Activated T-helper 1 cell treated with Interleukin-2 at 50 U/mL for 16 hours (primary cell): ENCODE data around the gene RAMACL.
A peak's percentile ranks its signal among the peaks of the same experiment; 100 is the strongest.
"Not testable (repeated sequence)": the region's sequence is repeated elsewhere in the genome, so short reads cannot be mapped to it uniquely, and the experiment has no call there.

Experiments used
- DNase-seq: peaks from one replicate; pipeline ENCODE4 v3.0.0-alpha.2; 2020; ENCODE audit warnings: low read depth

RAMACL gene

DNA sequence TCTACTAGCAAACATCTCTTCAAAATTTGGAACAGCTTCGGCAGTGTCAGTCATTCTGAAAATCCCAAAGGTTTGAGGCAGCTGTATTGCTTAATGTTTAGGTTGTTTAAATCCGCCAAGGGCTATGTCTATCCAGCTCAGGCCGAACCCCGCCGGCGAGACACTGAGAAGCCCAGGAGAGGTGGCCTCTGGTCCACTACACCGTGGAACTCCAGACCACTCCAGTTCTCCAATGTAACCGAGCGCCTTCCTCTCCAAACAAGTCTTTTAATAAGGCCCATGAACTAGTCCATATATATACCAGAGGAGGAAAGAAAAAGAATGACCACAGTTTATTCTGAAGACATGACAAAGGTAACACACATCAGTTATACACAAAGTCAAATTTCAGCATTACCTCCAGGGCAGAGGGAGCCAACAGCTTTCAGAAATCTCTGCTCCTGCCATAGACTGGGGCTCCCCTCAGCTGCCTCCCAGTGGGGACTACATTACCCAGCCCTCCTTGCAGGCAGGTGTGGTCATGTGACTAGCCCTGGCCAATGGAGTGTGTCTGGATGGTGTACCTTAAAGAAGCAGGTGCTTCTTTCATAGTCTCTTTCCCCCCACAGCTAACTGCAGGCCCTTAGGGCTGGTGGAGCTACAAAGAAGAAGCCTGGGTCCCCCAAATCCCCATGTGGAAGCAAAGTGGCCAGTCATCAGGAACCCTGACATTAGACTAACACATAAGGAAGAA, at the start of gene RAMACL:
RAMACL (minus strand) TSS at position 255 of the 733 bp plus-strand sequence; CDS start at position 54, 201 bp downstream.
- no peak for DNase-seq

DNA sequence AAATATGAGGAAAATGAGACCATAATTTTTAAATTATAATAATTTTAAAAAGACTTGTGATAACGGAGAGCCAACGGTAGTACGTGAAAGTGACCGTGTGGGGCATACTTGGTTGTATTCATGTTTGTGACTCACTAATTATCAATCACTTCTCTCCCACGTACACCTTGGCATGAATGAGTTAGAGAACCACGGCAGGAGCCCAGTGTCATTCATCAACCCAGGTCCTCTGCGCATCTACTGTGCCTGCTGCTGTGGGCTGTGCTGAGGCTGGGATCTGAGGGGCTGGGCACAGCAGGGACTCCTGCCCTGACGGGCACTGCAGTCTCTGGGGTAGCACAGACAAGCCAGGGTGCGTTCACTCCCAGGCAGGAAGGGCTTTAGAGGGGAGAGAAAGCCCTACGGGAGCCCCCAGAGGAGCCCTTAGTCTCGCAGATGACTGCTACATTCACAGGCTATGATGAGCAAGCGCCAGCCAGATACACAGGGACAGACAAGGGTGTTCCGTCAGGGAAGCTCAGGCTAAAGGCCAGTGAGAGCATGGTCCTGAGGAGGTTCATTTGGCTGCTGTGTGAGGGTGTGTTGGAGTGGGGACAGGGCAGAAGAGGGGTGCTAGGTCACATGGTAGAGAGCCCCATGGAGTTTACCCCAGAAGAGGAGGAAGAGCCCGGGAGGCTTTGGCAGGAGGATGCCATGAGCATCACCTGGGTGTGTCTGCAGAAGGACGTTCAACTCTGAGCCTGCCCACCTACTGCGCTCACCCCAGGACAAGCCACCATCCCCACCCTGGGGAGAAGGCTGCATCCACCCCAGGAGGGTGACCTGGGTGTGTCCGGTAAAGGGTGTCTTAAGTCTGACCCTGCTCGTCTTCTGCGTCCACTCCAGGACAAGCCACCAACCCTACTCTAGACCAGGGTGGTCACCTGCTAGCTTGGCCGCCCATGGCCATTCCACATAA, 48.8 kb upstream of the RAMACL start:
- no peak for DNase-seq

DNA sequence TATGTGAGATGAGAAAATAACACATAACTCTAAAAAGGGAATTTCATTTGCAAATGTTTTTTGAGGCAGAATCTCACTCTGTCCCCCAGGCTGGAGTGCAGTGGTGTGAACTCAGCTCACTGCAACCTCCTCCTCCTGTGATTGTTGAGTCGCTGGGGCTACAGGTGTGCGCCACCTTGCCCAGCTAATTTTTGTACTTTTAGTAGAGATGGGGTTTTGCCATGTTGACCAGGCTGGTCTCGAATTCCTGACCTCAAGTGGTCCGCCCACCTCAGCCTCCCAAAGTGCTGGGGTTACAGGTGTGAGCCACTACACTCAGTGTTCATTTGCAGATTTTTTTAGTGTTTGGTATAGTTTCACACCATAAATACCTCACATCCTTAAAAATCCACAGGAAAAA, 48.1 kb upstream of the RAMACL start:
- DNase-seq, result not testable (repeated sequence)

DNA sequence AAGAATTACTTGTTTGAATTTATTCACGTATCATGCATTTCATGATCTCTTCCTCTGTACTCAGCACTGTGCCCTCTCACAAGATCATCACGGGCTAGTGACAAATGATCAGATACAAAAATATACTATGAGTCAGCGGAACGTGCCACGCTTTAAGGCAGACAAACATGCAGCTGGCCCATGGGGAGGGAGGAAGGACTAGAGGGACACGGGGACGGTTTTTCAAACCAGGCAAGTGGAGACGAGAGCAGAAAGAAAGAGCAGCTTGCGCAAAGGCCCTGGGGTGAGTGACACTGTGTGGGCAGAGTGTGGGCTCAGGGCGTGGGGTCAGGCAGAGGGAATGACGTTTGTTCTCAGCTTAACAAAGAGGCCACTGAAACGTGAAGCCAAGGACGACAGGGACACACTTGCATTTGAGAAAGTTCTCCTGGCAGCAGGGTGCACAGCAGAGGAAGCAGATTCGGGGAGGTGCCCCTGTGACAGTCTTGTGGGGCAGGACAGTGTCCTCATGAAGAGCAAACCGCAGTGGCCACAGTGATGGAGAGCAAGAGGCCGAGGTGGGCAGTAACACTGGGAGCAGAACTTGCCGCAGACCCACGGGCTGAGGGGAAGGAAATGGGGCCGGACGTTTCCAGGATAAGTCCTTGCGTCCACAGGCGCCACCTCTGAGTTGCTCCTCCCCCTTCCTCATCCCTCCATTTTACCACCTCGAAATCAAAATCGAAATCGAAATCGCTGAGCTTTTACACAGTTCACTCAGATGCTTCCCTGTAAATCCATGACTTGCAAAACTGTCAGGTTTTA, 47.5 kb upstream of the RAMACL start:
- DNase-seq, result no peak

DNA sequence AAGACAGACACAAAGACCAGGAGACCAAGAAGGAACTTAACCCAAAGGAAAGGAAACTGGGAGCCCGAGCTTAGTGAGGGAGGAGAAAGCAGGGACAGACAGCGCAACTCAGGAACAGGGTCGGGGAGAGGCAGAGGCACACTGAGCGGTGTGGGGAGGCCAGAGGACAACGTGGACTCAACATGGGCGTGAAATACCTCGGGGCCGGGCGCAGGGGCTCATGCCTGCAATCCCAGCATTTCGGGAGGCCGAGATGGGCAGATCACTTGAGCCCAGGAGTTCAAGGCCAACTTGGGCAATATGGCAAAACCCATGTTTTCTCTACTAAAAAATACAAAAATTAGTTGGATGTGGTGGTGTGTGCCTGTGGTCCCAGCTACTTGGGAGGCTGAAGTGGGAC, 46.3 kb upstream of the RAMACL start:
- DNase-seq, result no peak

DNA sequence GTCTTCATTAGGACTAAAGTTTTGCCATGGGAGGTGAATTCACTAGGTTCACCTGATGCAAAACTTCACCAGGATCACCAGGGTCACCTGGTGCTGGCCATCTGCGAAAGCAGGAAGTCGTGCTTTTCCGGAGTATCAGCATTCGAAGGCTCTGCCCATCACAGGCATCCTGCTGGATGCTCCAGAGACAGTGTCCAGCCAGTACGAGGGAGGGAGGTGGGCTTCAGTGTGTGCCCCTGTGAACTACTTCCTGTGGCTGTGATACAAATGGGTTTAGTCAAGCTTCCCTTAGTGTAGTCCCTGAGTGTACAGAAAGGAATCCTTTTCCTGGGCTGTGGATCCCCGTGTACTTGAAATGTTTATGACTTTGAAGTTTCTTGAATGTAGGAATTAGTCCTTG, 44.0 kb upstream of the RAMACL start:
- no peak for DNase-seq

DNA sequence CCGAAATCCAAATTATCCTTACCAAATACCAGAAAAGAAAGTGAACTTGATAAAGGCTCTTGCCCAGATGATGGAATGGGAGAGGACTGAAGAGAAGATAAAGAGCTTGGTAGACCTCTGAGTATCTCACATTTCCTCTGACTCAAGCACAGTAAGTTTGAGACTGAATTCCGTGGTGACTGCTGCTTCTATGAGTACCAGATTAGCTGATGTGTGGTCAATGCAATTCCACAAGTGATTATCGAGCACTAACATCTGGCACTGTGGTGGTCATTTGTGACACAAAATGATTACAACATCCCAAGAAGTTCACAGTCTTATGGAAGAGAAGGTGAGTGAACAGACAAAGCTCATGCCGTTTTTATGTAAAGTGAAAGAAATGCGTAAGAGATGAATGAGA, 43.1 kb upstream of the RAMACL start:
- DNase-seq, result no peak

DNA sequence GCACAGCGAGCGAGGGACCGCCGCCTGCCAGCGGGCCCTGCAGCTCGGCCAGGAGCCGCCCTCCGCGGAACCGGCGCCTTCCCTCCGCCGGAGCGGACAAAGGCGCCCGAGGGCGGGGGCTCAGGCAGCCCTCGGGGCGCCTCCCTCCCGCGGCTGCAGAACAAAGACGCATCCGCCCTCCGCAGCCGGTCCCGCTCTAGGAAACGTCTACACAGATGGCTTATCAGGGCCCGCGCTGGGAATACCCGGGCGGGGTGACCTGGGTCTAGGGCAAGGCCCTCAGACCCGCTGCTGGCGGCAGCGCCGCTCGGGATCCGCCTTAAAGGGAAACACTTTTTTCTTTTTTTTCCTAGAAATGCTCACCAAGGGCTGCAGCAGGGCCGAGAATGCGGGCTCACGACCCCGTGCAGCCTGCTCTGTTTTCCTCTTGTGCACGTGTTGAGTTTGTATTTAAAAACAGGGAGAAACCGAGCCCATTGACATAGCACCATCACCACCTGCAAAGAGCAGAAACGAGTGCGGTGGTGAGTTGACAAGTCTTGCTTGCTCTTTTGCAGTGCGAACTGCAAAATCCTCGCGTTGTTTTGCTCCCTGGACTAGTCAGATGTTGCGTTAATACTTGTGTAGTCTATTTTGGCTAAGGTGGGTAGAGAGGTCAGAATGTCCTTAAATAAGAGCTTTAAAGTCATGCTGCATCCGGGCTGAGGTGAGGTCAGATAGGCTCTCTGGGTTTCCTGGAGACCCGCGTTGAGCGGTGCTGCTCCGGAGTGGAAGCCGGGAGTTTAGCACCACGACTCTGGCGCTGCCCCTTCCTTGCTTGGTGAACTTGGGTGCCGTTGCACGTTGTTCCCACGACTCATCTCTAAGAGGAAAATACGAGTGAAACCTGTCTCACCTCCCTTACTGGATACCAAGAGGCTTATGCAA, 41.7 kb upstream of the RAMACL start:
- peak; percentile 44 for DNase-seq

DNA sequence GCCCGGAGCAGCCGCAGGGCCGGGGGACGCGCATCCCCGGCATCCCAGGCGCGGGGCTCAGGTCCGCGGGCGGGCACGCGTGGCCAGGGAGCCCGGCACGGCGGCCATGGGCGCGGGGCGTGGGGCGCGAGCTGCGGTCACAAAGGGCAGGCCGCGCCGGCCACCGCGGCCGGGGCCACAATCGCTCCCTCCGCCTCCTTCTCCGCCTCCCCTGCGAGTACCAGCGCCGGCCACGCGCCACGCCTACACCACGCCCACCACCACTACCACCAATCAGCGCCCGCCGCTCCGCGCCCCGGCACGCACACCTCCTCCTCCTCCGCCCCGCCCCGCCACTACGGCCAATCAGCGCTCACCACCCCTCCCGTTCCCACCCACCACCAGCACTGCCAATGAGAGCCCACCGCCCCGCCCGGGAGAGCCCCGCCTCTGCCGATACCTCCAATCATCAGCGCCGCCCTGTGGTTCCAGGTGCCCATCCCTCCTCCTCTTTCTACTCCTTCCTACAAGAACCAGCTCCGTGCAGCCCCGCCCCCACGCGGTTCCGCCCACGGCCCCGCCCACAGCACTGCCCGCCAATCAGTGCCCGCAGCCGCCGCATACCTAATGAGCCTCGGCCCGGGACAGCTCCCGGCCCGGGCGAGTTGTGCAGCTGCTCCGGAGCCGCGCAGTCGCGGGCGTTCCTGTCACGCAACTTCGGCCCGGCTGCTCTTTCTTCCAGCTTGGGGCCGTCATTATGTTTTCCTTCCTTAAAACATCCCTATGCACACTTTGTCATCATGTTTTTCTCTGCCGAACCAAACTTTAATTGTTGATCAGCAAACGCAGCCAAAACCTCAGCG, 40.8 kb upstream of the RAMACL start, which contains the start of gene RPS6KA2:
RPS6KA2 (minus strand) TSS at position 219 of the 842 bp plus-strand sequence. CDS start 232 bp downstream, outside the sequence.
- peak; percentile 100 for DNase-seq

DNA sequence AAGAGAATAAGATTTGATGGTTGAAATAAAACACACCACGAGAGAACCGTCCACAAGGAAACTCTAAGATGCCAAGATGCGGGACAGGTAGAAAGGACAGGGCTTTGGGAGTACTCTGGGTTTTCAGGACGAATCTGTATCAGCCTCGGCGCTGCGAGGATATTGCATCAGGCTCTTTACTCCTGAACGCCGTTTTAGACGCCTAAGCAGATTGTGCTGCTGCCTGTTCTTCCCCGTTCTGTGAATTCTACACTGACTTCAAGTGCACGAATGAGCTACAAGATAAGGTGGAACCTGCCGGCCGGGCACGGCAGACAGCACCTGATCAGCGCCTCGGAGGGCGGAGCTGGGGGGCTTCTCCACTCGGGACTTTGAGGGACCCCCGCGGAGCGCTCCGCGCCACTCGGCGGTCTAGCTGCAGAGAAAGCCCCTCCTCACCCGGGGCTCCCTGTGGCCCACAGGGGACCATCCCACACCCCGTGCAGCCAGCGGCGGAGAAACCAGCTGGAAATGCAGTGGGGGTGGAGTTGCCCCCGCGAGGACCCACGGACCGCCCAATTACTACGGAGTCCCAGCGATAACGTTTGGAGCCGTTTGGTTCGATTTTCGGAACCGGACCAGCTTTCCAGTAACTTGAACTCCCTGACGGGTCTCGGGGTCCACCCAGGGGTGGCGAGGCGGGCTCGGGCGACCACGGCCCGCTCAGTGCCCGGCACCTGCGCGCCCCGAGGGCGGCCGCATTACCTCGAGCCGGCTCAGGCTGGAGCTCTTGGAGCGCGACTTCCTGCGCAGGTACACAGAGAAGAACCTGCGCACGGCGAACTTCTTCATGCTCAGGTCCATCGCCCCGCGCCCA, 39.9 kb upstream of the RAMACL start:
- DNase-seq, result peak; percentile 15

DNA sequence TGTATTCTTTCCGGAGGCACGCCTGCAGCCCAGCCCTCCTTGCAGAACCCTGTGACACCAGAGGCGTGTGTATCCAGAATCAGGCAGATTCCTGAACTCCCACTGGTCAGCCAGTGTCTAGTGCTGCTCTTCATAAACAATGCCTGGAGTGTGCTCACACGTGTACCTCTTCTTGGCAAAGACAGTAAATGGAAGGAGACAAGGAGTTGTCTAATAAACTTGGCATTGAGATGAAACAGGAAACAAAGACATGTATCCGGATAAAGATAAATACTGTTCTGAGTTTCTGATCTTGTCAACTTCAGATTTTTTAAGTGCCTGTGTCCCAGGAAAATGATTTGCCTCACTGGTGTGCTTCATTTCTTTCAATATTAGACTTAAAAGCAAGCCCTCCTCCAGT, 38.9 kb upstream of the RAMACL start:
- DNase-seq, result no peak

DNA sequence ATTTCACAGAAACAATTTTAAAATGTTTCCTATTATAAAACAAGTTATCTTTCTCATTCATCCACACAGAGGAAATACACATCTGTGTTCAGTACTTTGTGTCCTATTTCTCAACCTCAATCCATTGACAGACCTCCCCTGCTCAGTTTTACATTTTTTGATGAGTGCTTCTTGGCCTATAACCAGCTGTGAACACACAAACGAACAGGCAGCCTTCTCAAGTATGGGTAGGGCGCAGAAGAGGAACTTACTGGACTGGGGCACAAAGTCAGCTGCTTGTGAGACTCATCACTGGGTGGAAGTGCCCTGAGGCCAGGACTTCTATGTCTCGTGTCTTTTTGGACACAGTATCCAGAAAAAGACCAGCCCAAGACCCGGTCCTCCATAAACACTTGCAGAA, 37.8 kb upstream of the RAMACL start:
- no peak for DNase-seq

DNA sequence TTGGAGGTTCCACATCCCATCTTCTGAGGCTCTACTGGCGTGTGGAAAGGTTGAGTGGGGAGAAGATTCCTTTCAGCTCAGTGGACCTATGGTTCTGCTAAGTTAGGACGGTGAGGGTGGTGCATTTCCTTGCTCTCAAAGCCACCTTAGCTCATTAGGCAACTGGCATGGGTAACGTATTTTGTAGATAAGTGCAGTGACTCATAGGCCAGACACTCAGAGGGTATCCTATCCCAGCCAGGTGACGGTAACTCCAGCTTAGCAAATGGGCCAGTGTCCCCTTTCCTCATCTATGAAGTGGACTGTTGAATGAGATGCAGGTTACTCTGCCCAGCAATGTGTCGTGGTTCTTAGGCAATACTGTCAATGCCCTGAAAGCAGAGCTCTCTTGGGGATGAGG, 36.8 kb upstream of the RAMACL start:
- no peak for DNase-seq

DNA sequence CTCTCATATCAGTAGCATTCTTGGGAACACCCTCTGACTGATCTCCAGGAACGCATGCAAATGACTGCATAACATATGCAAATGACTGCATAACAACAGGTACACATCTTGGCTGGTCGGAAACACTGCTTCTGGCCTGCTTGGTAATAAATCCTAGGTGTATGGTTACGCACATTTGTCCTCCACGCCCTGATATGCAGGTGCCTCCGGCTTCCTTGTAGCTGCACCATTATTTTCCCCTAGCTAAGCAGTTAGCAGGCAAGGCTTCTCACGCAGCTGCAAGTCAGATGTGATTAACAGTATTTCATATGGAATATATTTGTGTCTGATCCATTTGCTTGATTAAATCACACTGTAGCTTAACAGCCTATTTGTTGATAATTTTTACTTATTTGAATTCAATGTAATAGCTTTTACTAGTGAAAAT, 34.6 kb upstream of the RAMACL start:
- no peak for DNase-seq

DNA sequence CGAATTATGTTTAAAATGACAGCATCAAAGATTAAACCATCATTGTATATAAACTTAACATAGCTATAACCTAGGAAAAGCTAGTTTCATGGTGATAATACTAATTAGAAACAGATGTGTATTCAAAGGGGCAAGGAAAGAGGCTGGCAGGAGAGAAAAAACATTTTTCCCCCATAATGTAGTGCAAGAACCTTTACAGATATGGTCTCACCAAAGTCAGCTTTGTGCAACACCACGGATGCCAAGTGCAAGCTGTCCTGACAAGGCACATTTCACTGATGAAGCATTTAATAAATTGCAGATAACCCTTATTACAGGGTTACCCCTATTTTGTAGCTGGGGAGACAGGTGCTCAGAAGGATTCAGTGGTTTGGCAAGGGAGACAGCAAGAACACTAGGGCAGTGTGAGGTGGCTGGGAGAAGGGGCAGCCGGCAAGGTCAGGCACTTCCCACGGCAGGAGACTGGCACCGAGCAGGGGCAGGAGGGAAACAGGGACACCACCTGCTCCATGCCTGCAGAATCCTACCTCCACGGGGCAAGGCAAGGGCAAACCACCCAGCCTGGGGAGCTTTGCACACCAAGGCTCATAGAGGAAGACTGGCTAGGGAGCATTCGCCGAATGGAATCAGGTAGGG, 34.1 kb upstream of the RAMACL start:
- no peak for DNase-seq

DNA sequence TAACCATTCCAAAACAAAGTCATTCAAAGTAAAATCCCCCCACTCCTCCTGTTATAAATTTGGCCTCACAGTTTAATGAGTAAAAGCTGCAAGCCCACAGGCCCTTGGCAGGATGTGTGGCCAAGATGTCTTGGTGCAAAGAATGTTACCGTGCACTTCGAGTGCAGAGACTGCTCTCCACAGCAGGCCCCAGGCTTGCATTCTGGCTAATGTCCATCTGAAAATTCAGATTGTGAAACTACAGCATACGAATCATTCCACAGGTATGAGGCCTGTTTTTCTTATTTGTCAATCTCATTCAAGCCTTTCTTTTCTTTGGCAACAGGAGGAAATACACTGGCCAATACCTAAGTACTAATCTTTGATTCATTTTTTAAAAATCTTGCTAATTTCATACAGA, 33.4 kb upstream of the RAMACL start:
- DNase-seq, result no peak

DNA sequence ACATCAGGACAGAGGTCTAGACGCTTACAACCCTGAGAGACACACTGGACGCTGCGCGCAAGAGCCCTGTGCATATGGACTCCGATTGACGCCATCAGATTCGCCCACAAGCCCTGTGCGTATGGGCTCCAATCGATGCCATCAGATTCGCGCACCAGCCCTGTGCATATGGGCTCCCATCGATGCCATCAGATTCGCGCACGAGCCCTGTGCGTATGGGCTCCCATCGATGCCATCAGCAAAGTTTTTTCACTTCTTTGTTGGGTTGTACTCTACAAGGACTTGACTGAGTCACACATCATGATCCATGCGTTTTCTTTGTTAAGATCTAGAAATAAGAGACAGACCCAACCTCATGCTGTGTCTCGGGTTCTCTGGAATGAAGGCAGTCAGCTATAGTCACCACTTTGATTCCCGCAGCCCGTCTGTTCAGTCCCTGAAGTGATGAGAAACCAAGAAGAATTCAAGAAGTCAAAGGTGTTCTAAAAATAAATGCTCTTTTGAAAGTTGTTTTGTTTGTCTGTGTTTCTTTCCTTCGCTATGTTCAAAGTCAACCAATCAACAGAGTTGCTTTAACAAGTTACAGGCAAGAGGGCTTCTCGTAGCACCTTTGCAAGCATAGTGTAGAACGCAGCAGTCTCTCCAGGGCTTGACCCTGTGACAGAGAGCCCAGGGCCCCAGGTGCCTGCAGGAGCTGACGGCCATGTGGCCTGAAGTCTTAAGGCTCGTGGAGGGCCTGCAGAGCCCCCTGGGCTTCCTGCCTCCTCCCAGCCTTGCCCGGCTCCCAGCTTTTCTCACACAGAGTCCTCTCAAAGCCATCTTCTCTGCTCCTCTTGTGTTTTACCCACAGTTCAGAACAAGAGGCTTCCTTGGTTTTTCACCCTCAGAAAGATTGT, 32.6 kb upstream of the RAMACL start:
- no peak for DNase-seq

DNA sequence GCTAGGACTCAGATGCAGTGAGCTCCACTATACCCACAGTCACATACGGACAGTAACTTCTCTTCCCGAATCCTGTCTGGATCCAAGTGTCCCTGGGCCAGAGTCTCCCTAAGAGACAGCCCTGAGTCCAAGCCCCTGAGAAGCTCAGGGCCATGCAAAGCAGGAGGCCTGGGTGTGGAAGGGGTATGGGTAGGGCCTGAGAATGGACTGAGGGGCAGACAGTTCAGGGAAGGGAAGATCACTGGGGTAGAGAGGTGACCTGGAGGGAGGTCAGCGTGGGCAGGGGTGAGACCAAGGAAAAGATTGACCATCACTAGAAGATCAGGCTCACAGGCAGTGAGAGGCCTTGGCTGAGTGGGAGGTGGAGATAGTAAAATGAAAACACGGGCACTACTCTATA, 31.8 kb upstream of the RAMACL start:
- DNase-seq, result no peak
